Activated CD4-positive, alpha-beta T cell treated with anti-CD3 and anti-CD28 coated beads for 48 hours (primary cell): ENCODE measurements around the gene RASD2.

Experiments used
- DNase-seq: peaks from one replicate; pipeline ENCODE4 v3.0.0-alpha.2; 2020

Gene RASD2

DNA sequence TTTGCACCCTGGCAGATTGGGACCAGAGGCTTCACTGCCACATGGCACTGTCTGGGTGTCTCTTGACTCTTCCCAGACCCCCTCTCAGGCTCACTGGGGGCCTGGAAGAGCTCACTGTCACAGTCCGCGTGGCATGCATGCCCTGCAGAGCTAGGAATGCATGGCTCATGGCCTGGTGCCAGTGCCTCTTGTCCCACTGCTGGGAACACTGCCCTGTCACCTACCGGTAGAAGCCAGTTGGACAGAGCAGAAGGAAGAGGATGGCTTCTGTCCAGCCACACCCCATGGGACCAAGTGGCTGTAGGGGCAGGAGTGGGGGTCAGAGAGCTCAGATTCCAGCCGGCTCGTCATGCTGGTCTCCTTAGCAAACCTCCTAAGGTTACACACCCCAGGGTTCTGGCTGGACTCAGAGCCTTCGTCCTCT lies 46.8 kb downstream of the RASD2 start:
- no peak for DNase-seq

DNA sequence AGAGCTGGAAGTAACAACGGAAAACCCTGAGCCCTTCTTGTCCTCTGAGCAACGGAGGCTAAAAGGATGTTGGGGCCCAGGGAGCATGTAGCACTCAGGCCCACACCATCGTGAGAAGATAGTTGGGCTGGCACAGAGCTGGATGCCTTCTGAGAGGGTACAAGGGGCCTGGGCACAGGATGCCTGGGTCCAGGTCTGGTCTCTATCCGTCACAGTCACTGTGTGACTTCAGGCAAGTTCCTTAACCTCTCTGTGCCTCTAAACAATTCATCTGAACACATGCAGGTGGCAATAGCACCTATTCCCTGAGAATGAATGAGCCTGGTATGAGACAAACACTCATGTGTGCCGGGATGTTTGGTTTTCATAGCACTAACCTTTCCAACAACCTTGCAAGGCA lies 47.3 kb downstream of the RASD2 start:
- DNase-seq, result no peak

DNA sequence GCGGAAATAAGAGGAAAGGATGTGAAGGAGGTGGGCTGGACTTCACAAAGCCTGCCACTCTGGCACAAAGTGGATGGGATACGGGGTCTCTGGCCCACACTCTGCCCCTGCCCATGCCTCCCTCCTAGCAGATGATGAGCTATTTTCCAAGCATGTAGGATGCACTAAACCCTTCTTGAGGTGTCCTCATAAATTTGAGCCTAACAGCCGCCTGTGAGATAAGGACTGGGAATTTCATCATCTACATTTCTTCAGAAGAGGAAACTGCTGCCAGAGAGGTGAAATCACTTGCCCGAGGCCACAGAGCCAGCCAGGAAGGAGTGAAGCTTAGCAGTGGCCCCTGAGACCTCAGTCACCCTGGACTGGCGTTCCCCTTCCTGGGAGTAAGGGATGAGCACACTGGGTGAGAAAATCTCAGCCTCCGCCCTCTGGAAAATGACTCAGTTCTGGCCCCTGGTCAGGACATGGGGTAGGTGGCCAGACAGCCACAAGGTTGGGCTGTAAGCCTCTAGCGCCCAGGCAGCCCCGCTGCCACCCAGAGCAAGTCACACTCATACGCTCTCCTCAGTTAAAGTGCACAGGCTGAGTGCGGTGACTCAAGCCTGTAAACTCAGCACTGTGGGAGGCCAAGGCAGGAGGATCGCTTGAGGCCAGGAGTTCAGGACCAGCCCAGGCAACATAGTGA lies 48.6 kb downstream of the RASD2 start:
- no peak for DNase-seq

DNA sequence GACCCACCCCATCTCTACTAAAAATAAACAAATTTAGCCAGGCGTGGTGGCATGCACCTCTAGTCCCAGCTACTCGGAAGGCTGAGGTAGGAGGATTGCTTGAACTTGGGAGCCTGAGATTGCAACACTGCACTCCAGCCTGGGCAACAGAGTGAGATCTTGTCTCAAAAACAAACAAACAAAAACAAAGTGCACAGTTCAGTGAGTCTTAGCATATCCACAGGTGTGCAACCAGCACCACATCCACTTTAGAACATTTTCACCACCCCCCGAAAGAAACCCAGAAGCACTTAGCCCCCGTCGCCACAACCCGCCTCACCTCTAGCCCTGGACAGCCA lies 49.1 kb downstream of the RASD2 start:
- no peak for DNase-seq

DNA sequence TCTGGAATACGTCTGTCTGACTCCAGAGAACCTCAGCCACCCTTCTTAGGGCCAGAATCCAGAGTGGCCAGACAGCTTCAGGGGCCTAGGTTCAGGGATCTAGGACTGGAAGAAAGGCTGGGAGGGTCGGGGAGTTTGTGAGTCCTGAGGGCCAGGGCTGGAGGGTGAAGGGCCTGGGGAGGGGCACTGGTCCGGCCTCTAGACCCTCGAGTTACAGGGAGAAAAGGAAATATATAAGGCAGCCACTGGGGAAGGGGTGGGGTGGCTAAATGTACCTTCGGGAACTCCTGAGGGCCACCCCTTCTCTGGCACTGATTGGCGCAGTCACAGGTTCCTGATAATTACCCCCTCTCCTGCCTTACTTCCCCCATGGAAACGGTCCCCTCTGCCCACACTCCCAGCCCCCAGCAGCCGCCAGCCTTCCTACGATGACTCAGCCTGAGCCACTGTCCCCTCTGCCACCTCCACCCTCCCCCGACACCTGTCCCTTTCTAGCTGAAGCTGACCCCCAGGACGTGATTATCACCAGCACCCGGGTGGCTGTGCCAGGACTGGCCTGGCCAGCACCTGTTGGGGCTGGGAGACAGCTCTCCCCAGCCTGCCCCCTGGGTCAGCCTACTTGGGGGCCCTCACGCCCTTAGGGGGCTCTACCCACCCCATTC lies 50.1 kb downstream of the RASD2 start:
- DNase-seq, result no peak

DNA sequence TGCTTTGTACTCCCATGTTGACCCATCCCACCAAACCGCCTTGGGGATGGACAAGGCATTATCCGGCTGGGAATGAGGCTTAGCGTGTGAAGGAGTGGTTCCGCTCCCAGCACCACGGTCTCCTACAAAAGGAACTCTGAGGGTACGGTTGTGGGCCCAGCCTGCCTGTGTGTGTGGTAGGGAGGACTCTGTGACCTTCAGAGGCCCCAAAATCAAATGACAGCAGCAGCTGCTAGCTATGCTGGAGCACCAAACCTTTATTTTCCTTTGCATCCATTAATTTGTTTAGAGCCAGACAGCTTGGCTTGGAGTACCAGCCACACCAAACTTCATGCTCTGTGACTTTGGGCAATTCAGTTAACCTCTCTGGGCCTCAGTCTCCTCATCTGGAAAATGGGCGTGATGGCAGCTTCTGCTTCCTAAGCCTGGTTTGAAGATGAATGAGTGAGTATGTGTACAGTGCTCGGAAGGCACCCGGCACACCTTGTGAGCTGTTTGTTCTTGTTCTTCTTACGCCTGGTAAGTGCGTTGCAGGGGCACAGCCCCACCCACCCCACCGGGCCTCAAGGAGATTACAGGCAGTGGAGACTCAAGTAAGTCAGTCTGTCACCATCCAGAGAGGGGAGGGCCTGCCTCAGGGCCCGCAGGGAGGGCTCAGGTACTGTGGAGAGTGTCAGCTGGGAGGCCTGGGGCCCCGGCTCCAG lies 51.2 kb downstream of the RASD2 start:
- DNase-seq, result no peak

DNA sequence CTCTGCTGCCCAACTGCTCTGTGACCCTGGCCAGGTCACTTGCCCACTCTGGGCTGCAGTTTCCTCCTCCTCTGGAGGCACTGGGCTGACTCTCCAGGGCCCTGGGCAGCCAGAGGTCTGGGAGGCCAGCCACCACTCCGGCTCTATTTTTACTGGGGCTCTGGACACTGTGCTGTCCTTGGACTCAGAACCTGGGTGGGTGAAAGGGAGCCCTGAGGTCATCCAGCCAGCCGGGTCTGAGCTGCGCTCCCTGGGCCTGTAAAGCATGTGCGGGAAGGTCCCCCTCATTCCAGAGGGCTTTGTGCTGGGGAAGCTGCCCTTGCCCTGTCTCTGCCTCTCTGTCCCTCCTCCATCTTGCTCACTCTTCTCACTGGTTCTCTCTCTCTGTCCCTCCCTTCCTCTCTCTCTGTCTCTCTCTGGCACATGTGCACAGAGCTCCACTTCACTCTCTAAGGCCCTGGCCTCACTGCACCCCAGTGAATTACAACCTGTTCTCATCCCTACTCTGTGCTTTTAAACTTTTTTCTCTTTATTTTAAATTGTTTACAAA lies 51.9 kb downstream of the RASD2 start:
- DNase-seq, result no peak

DNA sequence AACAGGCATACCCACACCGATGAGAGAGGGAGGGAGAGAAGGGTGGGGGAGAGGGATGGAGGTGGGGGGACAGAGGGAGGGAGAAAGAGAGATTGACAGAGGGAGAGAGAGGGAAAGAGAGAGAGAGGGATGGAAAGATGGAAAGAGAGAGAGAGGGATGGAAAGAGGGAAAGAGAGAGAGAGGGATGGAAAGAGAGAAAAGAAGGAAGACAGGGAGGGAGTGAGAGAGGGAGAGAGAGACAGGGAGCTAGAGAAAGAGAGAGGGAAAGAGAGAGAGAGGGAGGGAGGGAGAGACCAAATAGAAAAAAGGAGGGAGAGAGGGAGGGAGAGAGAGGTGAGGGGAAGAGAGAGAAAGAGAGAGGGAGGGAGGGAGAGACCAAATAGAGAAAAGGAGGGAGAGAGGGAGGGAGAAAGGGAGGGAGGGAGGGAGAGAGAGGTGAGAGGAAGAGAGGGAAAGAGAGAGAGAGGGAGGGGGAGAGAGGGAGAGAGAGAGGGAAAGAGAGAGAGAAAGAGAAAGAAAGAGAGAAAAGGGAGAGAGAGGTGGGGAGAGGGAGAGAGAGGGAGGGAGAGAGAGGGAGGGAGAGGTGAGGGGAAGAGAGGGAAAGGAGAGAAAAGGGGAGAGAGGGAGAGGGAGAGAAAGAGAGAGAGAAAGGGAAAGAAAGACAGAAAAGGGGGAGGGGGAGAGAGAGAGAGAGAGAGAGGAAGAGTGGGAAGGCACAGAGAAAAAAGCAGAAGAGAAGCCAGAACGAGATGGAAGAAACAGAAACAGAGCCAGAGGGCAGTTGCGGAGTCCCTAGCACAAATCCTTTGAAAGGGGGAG lies 52.6 kb downstream of the RASD2 start:
- DNase-seq, result no peak

DNA sequence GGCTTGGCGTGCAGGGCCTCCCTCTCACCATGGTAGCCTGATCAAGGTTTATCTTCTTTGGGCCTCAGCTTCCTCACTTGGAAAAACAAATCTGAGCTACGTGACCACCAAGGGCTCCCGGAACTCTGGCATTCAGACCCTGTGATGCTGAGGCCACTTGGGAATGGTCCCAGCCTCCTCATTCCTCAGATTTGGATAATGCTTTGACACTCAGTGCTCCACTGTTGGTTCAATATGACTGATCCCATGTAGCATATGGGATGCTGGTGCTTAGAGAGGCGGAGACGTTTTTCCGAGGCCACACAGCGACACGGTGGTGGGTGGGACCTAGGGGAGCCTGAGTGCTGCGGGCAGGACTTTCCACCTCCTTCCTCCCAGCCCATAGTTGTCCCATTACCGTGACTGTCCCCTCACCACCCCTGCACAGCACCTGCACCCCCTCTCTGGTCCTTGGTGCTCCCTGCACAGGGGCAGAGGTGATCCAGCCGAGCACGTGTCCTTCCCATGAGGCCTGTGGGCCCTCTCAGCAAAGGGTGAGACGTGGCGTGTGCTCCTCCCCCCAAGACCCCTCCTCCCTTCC lies 53.4 kb downstream of the RASD2 start:
- DNase-seq, result no peak

DNA sequence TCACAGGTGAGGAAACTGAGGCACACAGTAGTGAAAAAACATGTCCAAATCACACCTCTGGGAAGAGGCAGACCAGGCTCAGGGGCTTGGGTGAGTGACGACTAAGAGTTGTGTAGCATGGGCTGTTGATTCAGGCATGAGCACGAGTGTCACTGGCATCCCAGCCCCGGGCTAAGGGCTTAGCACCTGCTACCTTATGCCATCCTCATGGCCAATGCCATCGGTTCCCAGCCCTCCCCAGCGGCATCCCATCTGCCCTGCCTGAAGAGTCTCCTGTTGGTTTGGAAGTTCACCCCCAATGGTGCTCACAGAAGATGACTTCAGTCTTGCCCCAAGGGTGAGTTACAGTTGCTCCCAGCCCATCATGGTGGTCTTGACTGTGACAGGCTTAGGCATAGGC lies 54.1 kb downstream of the RASD2 start:
- no peak for DNase-seq

DNA sequence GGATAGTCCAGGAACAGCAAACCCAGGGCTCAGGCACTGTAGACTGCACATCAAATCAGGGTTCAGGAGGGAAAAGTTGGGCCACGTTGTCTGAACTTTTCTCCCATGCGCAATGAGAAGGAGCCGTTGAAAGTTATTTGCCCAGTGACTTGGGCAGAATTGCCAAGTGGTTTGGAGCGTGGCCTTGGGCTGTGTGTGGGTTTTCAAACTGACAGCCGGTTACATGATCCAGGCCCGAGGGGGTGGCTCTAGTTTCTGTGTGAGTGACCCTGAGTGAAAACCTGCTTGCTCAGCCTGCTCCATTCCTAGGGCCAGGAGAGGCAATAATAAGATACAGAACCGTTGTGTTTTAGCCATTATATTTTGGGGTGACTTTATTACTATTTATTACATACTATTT lies 56.2 kb downstream of the RASD2 start:
- DNase-seq, result no peak

DNA sequence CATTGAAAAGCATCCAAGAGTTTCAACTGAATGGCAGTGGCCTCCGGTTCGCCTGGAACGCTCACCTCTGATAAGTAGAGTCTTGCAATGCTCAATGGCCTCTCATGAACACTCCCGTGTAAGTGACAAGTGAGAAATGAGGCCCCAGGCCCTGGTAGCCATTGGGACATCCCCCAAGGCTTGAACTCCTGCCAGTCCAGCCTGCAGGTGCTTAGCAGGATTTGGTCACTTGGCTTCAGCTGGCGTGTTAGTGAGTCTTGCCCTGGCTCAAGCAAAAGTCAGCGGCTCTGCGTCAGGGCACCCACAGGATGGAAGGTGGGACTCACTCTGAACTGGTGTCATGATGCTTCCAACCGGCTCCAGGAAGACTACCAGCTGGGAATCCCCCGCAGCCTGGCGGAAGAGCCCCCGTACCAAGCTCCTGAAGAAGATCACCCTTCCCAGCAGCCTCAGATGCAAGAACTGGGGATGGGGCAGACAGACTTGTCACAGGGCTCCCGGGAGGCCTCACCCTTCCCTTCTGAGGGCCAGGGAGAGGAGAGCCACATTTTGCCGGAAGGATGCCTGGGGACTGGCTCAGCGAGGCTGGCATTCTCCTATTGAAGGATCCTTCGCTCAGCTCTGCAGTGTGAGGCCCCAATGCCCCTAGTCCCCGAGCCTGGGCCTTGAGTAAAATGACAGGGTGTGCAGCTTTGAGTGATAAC lies 57.2 kb downstream of the RASD2 start:
- DNase-seq, result no peak

DNA sequence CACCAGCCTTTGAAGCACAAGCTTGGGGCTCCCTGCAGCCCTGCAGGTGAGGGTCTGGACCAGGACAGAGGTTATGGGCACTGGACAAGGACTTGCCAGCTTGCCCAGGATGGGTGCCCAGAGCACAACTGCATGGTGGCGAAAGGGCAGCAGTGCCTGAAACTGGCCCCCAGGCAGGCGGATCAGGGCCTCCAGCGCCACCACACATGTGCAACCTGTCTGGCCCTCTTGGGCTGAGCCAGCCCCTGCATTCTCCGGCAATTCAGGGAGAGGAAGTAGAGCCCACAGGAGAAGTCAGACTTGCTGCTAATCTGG lies 57.7 kb downstream of the RASD2 start:
- DNase-seq, result no peak

DNA sequence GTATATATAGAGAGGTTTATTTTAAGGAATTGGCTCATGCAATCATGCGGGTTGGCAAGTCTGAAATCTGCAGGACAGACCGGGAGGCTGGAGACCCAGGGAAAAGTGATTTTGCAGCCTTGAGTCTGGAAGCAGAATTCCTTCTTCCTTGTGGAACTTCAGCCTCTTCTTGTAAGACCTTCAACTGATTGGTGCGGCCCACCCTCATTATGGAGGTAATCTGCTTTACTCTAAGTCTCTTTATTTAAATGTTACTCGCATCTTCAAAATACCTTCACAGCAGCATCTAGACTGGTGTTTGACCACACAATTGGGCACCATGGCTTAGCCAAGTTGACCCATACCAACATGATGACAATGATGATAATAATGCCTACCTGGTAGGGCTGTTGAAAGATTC lies 58.7 kb downstream of the RASD2 start:
- no peak for DNase-seq

DNA sequence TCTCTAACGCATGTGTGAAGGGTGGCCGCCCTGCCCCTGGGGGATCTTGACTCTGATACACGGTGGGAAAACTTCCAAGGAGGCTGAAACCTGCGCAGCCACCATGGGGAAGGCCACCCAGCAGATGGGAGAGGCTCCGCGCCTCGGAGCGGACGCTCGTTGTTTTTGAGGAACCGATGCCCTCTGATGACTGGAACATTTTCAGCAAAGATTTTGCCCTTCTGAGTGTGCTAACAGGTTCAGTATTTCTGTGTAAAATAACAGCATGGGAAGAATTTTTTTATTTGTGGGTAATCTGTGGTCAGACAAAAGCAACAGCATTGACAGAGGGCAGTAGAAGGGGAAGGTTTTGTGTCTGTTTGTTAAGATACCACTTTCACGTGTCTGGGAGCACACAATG lies 59.8 kb downstream of the RASD2 start:
- no peak for DNase-seq

DNA sequence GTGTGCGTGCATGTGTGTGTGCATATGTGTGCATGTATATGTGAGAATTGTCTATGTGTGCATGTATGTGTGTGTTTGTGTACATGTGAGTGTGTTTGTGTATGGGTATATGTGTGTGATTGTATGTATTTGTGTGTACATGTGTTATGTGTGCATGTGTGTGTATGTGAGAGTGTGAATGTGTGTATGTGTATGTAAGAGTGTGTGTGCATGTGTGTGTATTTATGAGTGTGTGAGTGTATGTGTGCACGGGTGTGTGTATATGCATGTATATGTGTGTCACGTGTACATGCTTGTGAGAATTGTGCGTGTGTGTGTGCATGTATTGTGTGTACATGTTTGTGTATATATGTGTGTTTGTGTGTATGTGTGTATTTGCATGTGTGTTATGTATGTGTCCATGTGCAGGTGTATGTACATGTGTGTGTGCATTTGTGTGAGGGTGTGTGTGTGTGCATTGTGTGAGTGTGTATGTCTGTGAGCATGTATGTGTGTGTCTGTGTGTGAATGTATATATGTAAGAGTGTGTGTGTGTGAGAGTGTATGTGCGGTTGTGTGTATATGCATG lies 60.5 kb downstream of the RASD2 start:
- no peak for DNase-seq

DNA sequence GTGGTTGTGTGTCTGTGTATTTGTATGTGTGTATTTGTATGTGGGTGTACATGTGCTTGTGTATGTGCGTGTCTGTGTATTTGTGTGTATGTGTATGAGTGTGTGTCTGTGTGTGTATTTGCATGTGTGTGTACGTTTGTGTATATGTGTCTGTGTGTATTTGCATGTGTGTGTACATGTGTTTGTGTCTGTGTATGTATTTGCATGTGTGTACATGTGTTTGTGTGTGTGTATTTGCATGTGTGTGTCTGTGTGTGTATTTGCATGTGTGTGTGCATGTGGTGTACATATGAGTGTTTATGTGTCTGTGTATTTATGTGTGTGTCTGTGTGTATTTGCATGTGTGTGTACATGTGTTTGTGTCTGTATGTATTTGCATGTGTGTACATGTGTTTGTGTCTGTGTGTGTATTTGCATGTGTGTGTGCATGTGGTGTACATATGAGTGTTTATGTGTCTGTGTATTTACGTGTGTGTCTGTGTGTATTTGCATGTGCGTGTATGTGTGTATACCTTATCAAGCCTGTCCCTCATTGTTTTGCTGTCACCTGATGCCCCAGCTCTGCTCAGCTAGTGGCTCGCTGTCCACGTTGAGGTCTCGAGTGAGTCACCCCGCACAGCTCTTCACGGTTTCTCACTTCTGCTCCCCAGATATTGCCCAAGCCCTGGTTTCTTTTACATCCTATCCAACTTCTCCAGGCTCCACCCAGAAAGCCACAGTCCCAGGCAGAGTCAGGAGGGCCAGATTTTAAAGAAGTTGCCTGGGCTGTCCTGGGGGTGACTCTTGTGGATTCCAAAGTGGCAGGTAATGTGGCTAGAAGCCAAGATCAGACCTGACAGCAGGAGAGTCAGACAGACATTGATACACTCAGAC lies 61.3 kb downstream of the RASD2 start:
- peak; percentile 24 for DNase-seq
